Kidney capillary endothelial cell (primary cell): Measurements from ENCODE around the gene TRPV2.
A peak's percentile ranks its signal among the peaks of the same experiment; 100 is the strongest.
"Not testable (repeated sequence)": the region's sequence is repeated elsewhere in the genome, so short reads cannot be mapped to it uniquely, and the experiment has no call there.

Source experiments
- DNase-seq: peaks from one replicate; pipeline ENCODE4 v3.0.0-alpha.2; 2018; ENCODE audit warnings: low spot score

TRPV2 gene

GRCh38 chr17:16438173-16438556 is 22.8 kb downstream of the TRPV2 start:
- no peak for DNase-seq

- DNase-seq: peak; percentile 100
Observed at GRCh38 chr17:16438557-16439302, 23.4 kb downstream of the TRPV2 start.

GRCh38 chr17:16439303-16439791 is 24.0 kb downstream of the TRPV2 start:
- no peak for DNase-seq

GRCh38 chr17:16439811-16440351 is 24.5 kb downstream of the TRPV2 start:
- no peak for DNase-seq

GRCh38 chr17:16440354-16440753 is 25.0 kb downstream of the TRPV2 start:
- DNase-seq: not testable (repeated sequence)

- DNase-seq: no peak
Observed at GRCh38 chr17:16440901-16441629, 25.7 kb downstream of the TRPV2 start.

- no peak for DNase-seq
Observed at GRCh38 chr17:16442141-16442540, 26.8 kb downstream of the TRPV2 start.

- DNase-seq: no peak
Observed at GRCh38 chr17:16442594-16443510, 27.5 kb downstream of the TRPV2 start.

- DNase-seq: no peak
Observed at GRCh38 chr17:16443511-16444257, 28.3 kb downstream of the TRPV2 start.

- no peak for DNase-seq
Observed at GRCh38 chr17:16444258-16444886, 29.0 kb downstream of the TRPV2 start.

GRCh38 chr17:16446338-16446983 is 31.1 kb downstream of the TRPV2 start:
- no peak for DNase-seq

- DNase-seq: no peak
Observed at GRCh38 chr17:16447676-16448075, 32.3 kb downstream of the TRPV2 start.

- DNase-seq: no peak
Observed at GRCh38 chr17:16448490-16448889, 33.1 kb downstream of the TRPV2 start.

- no peak for DNase-seq
Observed at GRCh38 chr17:16449121-16449570, 33.8 kb downstream of the TRPV2 start.

GRCh38 chr17:16450028-16450427 is 34.7 kb downstream of the TRPV2 start:
- DNase-seq: no peak

- DNase-seq: not testable (repeated sequence)
Observed at GRCh38 chr17:16452268-16452667, 36.9 kb downstream of the TRPV2 start.

- no peak for DNase-seq
Observed at GRCh38 chr17:16453493-16453851, 38.1 kb downstream of the TRPV2 start.

GRCh38 chr17:16455997-16456741 is 40.8 kb downstream of the TRPV2 start:
- DNase-seq: no peak

GRCh38 chr17:16456742-16457316 is 41.5 kb downstream of the TRPV2 start:
- no peak for DNase-seq
